Stimulated activated CD8-positive, alpha-beta memory T cell treated with anti-CD3 and anti-CD28 coated beads, Interleukin-12 subunit alpha, Interleukin-12 subunit beta, amount 100 ng/mL, for 1 hour (primary cell): ENCODE measurements around the gene UNC93A.

Experiments used
- DNase-seq: peaks from one replicate; pipeline ENCODE4 v3.0.0-alpha.2; 2020; ENCODE audit warnings: low read depth

Gene UNC93A

GRCh38 chr6:167293088-167293589, 2.0 kb downstream of the UNC93A start:
- DNase-seq: no peak

DNA sequence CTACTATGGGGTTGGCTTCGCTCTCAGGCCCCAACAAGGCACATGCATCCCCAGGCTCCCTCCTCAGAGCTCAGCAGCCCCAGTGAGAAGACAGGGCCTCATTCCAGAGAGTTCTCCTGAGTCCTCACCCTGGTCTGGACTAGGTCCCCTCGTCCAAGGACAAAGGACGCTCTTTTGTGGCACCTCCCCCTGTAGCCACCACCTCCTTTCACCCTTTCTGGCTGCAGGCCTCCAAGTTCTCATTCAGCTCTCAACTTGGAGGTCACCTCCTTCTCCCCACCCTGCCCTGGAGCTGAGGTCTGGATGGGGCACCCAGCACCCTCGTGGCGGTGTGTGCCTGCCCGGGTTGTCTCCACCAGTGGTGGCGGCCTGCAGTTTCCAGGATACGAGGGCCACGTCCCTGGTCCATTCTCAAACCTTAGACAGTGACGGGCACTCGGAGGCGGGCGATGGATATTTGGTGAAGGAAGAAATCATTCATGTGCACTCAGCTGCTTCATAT, 2.5 kb downstream of the UNC93A start:
- no peak for DNase-seq

GRCh38 chr6:167294241-167294640, 3.1 kb downstream of the UNC93A start:
- no peak for DNase-seq

DNA sequence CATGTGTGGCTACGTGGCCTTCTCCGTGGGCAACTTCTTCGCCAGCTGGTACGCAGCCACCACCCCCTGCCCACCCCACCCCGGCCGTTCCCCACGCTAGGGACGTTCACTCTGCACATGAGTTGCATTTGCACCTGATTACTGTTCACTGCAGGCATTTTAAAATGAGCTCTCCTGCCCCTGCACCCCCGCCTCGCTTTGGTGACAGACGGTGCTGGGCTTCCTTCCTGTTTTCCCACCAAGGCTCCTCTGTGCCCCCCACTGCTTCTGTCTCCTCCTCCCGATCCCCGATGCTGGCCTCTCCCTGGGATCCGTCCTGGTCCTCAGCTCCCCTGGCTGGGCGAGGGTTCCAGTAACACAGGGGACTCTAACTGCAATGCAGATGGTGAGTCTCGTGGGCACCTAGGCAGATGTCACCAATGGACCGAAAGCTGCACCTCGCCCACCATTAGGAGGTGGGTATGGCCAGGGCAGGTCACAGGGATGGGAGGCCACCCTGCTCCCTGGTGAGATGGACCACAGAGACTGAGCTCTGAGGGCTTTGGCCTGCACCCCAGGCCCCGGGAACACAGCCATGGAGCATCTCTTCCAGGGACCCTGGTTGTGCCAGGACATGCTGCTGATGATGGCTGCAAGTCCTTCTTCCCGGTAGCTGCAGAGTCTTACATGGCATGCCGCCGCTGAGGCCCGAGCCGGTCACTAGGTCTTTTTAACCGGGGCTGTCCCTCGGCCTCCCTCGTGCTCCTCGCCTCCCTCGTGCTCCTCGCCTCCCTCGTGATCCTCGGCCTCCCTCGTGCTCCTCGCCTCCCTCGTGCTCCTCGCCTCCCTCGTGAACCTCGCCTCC, 3.8 kb downstream of the UNC93A start:
- no peak for DNase-seq

GRCh38 chr6:167295495-167296292, 4.6 kb downstream of the UNC93A start:
- no peak for DNase-seq

- DNase-seq: no peak
These were observed 5.2 kb downstream of the UNC93A start for GRCh38 chr6:167296293-167296690.

DNA sequence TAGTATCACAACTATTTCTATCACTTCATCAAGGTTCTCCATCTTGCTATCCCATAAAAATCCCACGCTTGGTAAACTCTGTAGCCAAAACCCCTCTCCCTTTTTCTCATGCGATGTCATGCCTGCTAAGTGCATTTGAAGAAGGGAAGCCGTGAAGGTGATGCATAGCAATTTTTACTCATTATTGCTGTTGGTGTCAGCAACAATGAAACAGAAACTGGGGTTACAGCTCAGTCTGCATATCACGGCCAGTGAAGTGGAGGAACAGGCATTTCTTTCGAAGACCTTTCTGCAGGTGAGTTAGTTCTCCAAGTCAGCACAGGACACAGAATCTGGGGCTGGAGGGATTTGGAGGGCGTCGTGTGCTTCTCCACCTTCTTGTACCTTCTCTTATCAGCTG, 5.8 kb downstream of the UNC93A start:
- DNase-seq: no peak

DNA sequence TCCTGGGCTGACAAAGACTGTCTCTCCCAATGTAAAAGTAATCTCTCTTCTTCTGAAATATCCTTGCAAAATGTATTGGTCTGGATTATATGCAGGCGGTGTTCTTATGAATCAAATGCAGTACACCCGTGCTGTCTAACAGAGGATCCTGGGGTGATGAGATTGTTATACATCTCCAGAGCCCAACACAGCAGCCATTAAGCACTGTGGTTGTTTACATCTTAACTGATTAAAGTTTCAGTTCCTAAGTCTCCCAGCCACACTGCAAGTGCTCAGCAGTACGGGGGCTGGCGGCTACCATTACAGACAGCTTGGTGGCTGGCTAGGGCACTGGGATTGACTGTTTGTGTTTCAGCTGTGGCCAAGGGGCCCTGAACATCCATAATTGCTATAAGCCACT, 7.0 kb downstream of the UNC93A start:
- DNase-seq: no peak

GRCh38 chr6:167299641-167300308, 8.7 kb downstream of the UNC93A start:
- no peak for DNase-seq

GRCh38 chr6:167300902-167301777, 10.0 kb downstream of the UNC93A start:
- DNase-seq: no peak

DNA sequence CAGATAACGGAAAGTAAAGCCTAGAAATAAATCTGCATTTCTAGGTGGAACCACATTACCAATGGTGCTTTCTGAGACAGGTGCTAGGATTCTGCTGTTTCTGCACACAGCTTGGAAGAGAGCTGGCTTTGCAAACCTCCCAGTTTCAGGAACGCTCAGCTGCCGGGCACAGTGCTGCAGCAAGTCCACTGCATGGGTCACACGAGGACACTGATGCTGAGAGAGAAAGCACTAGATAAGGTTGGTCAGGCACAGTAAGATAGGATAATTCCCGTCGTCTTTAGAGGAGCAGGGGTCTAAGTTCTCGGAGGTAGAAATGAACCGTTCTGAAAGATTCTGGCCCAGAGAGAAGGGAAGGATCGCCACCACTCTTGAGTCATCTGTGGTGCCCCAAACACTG, 11.0 kb downstream of the UNC93A start:
- no peak for DNase-seq

DNA sequence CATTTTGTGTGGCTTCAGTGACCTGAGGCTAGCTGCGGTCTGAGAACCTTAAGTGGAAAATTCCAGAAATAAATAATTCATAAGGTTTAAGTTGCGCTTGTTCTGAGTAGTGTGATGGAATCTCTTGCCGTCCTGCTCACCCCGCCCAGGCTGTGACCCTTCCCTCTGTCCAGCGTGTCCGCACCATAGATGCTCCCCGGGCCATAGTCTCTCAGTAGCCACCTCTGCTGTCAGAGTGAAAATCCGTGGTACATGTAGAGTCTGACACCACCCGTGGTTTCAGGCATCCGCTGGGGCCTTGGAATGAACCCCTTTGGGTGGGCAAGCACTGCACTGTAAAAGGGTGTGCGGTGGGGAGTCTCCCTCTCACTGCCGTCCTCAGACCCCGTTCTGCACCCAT, 11.7 kb downstream of the UNC93A start:
- DNase-seq: no peak

DNA sequence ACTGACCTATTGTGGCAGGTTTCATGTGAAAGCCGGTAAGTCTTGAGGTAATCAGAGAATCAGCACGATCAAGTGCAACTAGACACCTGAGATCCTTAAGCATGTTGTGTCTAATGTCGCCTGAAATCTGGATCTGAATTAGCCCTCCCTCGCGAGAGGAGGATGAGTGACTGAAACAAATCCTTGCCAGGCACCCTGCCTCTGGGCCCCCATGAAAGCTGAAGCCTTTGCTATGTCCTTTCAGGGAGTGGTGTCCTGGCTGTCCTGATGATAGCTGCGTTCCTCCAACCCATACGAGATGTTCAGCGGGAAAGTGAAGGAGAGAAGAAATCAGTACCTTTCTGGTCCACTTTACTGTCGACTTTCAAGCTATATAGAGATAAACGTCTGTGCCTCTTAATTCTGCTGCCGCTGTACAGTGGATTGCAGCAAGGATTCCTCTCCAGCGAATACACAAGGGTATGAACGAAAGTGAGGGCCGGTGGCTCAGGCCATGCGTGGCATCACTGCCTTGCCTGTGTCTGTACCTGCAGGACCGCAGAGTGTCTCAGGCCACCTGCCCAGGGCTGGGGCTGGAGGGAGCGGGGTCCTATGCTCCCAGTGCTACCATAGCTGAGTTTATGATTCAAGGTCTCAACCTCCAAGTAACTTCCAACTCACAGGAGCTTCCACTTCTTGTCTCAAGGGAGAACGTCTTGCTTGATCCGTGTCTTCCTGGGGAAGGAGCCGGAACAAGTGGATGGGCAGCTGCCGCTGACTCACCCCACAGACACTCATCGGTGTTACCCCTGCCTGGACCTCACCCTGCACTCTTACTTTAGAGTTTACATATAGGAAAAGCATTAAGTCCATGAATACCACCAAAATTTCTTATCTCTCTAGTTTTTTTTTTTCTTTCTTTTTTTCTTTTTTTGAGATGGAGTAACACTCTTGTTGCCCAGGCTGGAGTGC, 12.8 kb downstream of the UNC93A start:
- no peak for DNase-seq

DNA sequence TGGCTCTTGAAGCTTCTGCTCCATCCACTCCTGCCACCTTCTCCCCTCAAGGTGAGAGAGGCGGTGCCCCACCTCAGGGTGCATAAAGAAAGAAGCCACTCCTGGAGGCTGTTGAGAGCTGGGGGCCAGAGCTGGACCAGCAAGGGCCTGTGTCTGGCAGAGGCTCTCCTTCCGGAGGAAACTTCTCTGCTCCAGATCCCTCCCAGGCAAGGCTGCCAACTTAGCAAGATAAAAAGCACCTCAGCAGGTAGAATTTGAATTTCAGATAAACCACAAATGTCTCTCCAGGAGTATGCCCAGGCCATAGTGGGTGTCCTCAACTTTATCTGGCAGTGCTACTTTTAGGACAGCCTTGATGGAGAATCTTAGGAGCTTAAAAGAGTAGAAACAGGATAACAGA, 13.8 kb downstream of the UNC93A start:
- DNase-seq: no peak

GRCh38 chr6:167305796-167306195, 14.7 kb downstream of the UNC93A start:
- no peak for DNase-seq

GRCh38 chr6:167306401-167306998, 15.4 kb downstream of the UNC93A start:
- DNase-seq: no peak

DNA sequence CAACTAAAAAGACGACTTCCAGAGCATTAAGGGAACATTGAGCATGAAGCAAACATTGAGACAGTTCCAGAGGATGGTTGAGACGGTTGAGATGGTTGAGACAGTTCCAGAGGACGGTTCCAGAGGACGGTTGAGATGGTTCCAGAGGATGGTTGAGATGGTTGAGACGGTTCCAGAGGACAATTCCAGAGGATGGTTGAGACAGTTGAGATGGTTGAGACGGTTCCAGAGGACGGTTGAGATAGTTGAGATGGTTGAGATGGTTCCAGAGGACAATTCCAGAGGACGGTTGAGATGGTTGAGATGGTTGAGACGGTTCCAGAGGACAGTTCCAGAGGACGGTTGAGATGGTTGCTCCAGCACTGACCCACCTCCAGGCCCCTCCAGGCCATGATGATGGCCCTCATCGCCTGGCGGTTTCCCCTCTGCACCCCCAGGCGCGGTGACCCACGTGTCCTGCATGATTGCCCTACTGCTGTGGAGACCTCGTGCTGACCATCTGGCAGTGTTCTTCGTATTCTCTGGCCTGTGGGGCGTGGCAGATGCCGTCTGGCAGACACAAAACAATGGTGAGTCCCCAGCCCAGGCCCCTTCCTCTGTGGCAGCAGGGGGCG, 16.3 kb downstream of the UNC93A start:
- no peak for DNase-seq

GRCh38 chr6:167308207-167308606, 17.1 kb downstream of the UNC93A start:
- no peak for DNase-seq
